ENCODE data around the gene GSTT2B. TPM values are rescaled to one million over a fixed set of nuclear protein-coding genes. Genes with fewer than 3 reads are reported as not detected.

GSTT2B gene
- total and polyA plus RNA-seq, 2 donors (not counting 3 experiments of a cell fraction or from before 2014, with no cell fraction given) = 33.6 to 36.1 TPM

- peaks cover 13% of the 10 kb centered on the region for H3K79me2 ChIP-seq (ENCODE audit: control insufficient read depth, insufficient read depth, low read length)
- no peak overlapping the region for H3K4me2 ChIP-seq (ENCODE audit: insufficient read depth, low read length)
- TF ChIP-seq CTCF (IDR thresholded peaks at IDR 0.05; ENCODE audit: extremely low read depth in 1 of 2, insufficient read depth in 1 of 2, low read depth in 1 of 2, low read length in 2 of 2) (no peak), EZH2 (IDR thresholded peaks at IDR 0.05; ENCODE audit: borderline replicate concordance, low read depth, low read length, severe bottlenecking) (no peak), MYC (IDR thresholded peaks at IDR 0.05; ENCODE audit: low read depth, low read length) (no peak), GATA2 (IDR thresholded peaks at IDR 0.05; ENCODE audit: insufficient read depth, insufficient read length, low read depth, low read length) (no peak), JUN (IDR thresholded peaks at IDR 0.05; ENCODE audit: borderline replicate concordance, insufficient read depth, insufficient read length, low read depth) (no peak), POLR2AphosphoS5 (IDR thresholded peaks at IDR 0.05; ENCODE audit: insufficient read depth, low read depth, low read length) (no peak), POLR2A (IDR thresholded peaks at IDR 0.05; ENCODE audit: low read depth, low read length) (no peak), FOS (IDR thresholded peaks at IDR 0.05; ENCODE audit: borderline replicate concordance, insufficient read depth, low read length) (no peak), MAX (IDR thresholded peaks at IDR 0.05; ENCODE audit: insufficient read depth, insufficient read length) (no peak)
- H3K27me3 ChIP-seq (ENCODE audit: control insufficient read depth in 2 of 2, insufficient read depth in 2 of 2, low read length in 2 of 2) = no peaks in the 10 kb centered on the region
- H3K9me1 ChIP-seq (replicated peaks; ENCODE audit: control insufficient read depth, extremely low read depth, insufficient read depth, low read length) = no peaks in the 10 kb centered on the region
- ChIA-PET POLR2A (no interaction called here), CTCF (interaction anchor here (0.6 to 1.2 kb wide), 2 partner anchors 41 to 44 kb away, joined by 3 to 4 read pairs; no protein-coding TSS in a partner anchor)
- H3K9ac ChIP-seq (replicated peaks; ENCODE audit: extremely low read depth, insufficient read depth, low read length) = no peak overlapping the region
- H3K27ac ChIP-seq (ENCODE audit: insufficient read depth, low read depth, low read length) = no peak overlapping the region
- H2AFZ ChIP-seq (ENCODE audit: low read depth, low read length) = no peak overlapping the region
- H3K4me1 ChIP-seq (ENCODE audit: control insufficient read depth, extremely low read depth, insufficient read depth, low read length) = no peaks in the 10 kb centered on the region
- H4K20me1 ChIP-seq (replicated peaks; ENCODE audit: control insufficient read depth, extremely low read depth, insufficient read depth, low read length) = no peaks in the 10 kb centered on the region
- H3K36me3 ChIP-seq (ENCODE audit: control insufficient read depth in 2 of 2, extremely low read depth in 1 of 2, insufficient read depth in 2 of 2, low read length in 2 of 2) = peaks cover 2 to 16% of the 10 kb centered on the region in 2 experiments
- FAIRE-seq (no peak), DNase-seq (ENCODE audit: low read depth, low spot score) (no peak)
- H3K9me3 ChIP-seq (replicated peaks; ENCODE audit: control insufficient read depth, insufficient read depth, low read length) = no peaks in the 10 kb centered on the region
- H3K4me3 ChIP-seq (replicated peaks in 1 of 3; ENCODE audit: insufficient read depth in 1 of 3, low read depth in 1 of 3, low read length in 3 of 3) = no peak overlapping the region
- BruUV-seq (replicated peaks) = no TSS peak
- dilution Hi-C loops (cut with MboI; ENCODE audit: extremely low pct_ligation_motif_present, low sequenced_read_pairs) = no loop called here
- intact Hi-C loops (cut with micrococcal nuclease) = no loop called here
Measured at GRCh38 chr22:23970816-23971486, 10.0 kb upstream of the GSTT2B start.
